HepG2 (cell line): ENCODE data around the gene SFXN1. TPM values are rescaled to one million over a fixed set of nuclear protein-coding genes. Genes with fewer than 3 reads are reported as not detected.

Source experiments
- AFF4 ChIP-seq: sonication (generic); formaldehyde crosslinking; IDR thresholded peaks from 2 replicates; pipeline ENCODE4 v1.4.0; 2020; ENCODE audit warnings: missing genetic modification reagents
- AKAP8 ChIP-seq: sonication (generic); formaldehyde crosslinking; IDR thresholded peaks from 2 replicates; pipeline ENCODE4 v1.5.1; 2020; ENCODE audit warnings: mild to moderate bottlenecking, missing genetic modification reagents
- ATF6 ChIP-seq: sonication (generic); formaldehyde crosslinking; conservative IDR thresholded peaks from 2 replicates; pipeline ENCODE4 v1.4.0; 2020; ENCODE audit warnings: missing genetic modification reagents
- CBX1 ChIP-seq: IDR thresholded peaks from one replicate; pipeline ENCODE4 v1.6.1; 2016; ENCODE audit warnings: antibody characterized with exemption, low read depth
- CBX5 ChIP-seq: sonication (generic); formaldehyde crosslinking; IDR thresholded peaks from 2 replicates; pipeline ENCODE4 v1.4.0; 2020; ENCODE audit warnings: missing genetic modification reagents, borderline replicate concordance
- CEBPG ChIP-seq: IDR thresholded peaks from 2 replicates; pipeline ENCODE4 v1.6.1; 2016
- KDM3A ChIP-seq: IDR thresholded peaks from 2 replicates; pipeline ENCODE4 v1.6.1; 2018; ENCODE audit warnings: low read depth, missing compliant biosample characterization
- POGK ChIP-seq: sonication (generic); formaldehyde crosslinking; conservative IDR thresholded peaks from 2 replicates; pipeline ENCODE4 v1.8.0; 2022; ENCODE audit warnings: mild to moderate bottlenecking, moderate library complexity, missing genetic modification reagents
- SATB2 ChIP-seq: sonication (generic); formaldehyde crosslinking; IDR thresholded peaks from 2 replicates; pipeline ENCODE4 v1.5.0; 2020; ENCODE audit warnings: missing genetic modification reagents
- ZBTB38 ChIP-seq: sonication (generic); formaldehyde crosslinking; IDR thresholded peaks from 2 replicates; pipeline ENCODE4 v1.5.1; 2020; ENCODE audit warnings: mild to moderate bottlenecking, missing genetic modification reagents
- ZNF138 ChIP-seq: sonication (generic); formaldehyde crosslinking; IDR thresholded peaks from 2 replicates; pipeline ENCODE4 v1.5.0; 2020; ENCODE audit warnings: mild to moderate bottlenecking, low read depth, missing genetic modification reagents
- ZNF317 ChIP-seq: sonication (generic); formaldehyde crosslinking; IDR thresholded peaks from 2 replicates; pipeline ENCODE4 v1.5.0; 2020; ENCODE audit warnings: mild to moderate bottlenecking, missing genetic modification reagents
- ZNF331 ChIP-seq: sonication (generic); formaldehyde crosslinking; IDR thresholded peaks from 2 replicates; pipeline ENCODE4 v1.4.0; 2020; ENCODE audit warnings: missing genetic modification reagents
- ZNF33B ChIP-seq: sonication (generic); formaldehyde crosslinking; IDR thresholded peaks from 2 replicates; pipeline ENCODE4 v1.5.1; 2020; ENCODE audit warnings: mild to moderate bottlenecking, missing genetic modification reagents
- ZNF773 ChIP-seq: sonication (generic); formaldehyde crosslinking; IDR thresholded peaks from 2 replicates; pipeline ENCODE4 v1.4.0; 2020; ENCODE audit warnings: missing genetic modification reagents, borderline replicate concordance
- ZNF883 ChIP-seq: sonication (generic); formaldehyde crosslinking; IDR thresholded peaks from 2 replicates; pipeline ENCODE4 v1.5.1; 2020; ENCODE audit warnings: mild to moderate bottlenecking, missing genetic modification reagents; ENCODE audit errors: not compliant biosample characterization
- polyA plus RNA-seq, 8 experiments: library from polyadenylated mRNA; depleted of rRNA in 3 of 8; stranded (reverse) in 7 of 8; unstranded in 1 of 8; fragments of >200 nt; fragmentation: Illumina TruSeq in 4 of 8; extraction: Trizol in 4 of 8; gene quantifications; 2 replicates each; pipeline versions ENCODE4 v1.2.1 to v1.2.3, GENCODE V29; 2011 to 2016; ENCODE audit warnings: low read depth in 4 of 8, missing spikeins in 1 of 8, mixed read lengths in 1 of 8; ENCODE audit not compliant: insufficient read depth in 1 of 8
- total RNA-seq, 5 experiments: library from RNA; depleted of rRNA; stranded (reverse); fragments of >200 nt; fragmentation: Illumina TruSeq; extraction: Trizol; gene quantifications; 2 replicates each; pipeline ENCODE4 v1.2.3, GENCODE V29; 2016; ENCODE audit warnings: low read depth in 1 of 5
- TF ChIP-seq, protein P1 (sequence below): sonication (generic); formaldehyde crosslinking; IDR thresholded peaks from 2 replicates; pipeline ENCODE4 v1.8.1; 2022; ENCODE audit warnings: mild to moderate bottlenecking, missing genetic modification reagents
- TF ChIP-seq, protein P2 (sequence below): sonication (generic); formaldehyde crosslinking; IDR thresholded peaks from 2 replicates; pipeline ENCODE4 v1.5.1; 2020; ENCODE audit warnings: missing genetic modification reagents, mild to moderate bottlenecking, borderline replicate concordance
- TF ChIP-seq, protein P3 (sequence below): sonication (generic); formaldehyde crosslinking; IDR thresholded peaks from 2 replicates; pipeline ENCODE4 v1.5.1; 2020; ENCODE audit warnings: mild to moderate bottlenecking, missing genetic modification reagents, moderate library complexity

Gene SFXN1
- total and polyA plus RNA-seq, 2 of the 13 experiments (the other 11 are each of a cell fraction or from before 2014, with no cell fraction given) = 122 to 135 TPM

- TF ChIP-seq, protein P1, sequence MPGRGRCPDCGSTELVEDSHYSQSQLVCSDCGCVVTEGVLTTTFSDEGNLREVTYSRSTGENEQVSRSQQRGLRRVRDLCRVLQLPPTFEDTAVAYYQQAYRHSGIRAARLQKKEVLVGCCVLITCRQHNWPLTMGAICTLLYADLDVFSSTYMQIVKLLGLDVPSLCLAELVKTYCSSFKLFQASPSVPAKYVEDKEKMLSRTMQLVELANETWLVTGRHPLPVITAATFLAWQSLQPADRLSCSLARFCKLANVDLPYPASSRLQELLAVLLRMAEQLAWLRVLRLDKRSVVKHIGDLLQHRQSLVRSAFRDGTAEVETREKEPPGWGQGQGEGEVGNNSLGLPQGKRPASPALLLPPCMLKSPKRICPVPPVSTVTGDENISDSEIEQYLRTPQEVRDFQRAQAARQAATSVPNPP = no peak
- no peak; the same call in 1 of the 2 replicates for TF ChIP-seq ZBTB38
- TF ChIP-seq, protein P2, sequence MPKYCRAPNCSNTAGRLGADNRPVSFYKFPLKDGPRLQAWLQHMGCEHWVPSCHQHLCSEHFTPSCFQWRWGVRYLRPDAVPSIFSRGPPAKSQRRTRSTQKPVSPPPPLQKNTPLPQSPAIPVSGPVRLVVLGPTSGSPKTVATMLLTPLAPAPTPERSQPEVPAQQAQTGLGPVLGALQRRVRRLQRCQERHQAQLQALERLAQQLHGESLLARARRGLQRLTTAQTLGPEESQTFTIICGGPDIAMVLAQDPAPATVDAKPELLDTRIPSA (CRISPR knock-in tag) = no peak
- no peak for TF ChIP-seq CEBPG (CRISPR knock-in tag)
- TF ChIP-seq AKAP8 (CRISPR knock-in tag) = peak; percentile 73
- no peak for TF ChIP-seq ATF6 (CRISPR knock-in tag)
- TF ChIP-seq ZNF33B = no peak
- no peak for TF ChIP-seq SATB2 (CRISPR knock-in tag)
- no peak for TF ChIP-seq CBX5 (CRISPR knock-in tag)
- TF ChIP-seq ZNF773 = no peak
- TF ChIP-seq ZNF138 (CRISPR knock-in tag) = no peak
- no peak for TF ChIP-seq ZNF317 (CRISPR knock-in tag)
- TF ChIP-seq ZNF883 (CRISPR knock-in tag) = peak; percentile 23
- no peak for TF ChIP-seq ZNF331 (CRISPR knock-in tag)
- no peak for TF ChIP-seq AFF4 (CRISPR knock-in tag)
- TF ChIP-seq, protein P3, sequence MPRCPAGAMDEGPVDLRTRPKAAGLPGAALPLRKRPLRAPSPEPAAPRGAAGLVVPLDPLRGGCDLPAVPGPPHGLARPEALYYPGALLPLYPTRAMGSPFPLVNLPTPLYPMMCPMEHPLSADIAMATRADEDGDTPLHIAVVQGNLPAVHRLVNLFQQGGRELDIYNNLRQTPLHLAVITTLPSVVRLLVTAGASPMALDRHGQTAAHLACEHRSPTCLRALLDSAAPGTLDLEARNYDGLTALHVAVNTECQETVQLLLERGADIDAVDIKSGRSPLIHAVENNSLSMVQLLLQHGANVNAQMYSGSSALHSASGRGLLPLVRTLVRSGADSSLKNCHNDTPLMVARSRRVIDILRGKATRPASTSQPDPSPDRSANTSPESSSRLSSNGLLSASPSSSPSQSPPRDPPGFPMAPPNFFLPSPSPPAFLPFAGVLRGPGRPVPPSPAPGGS (CRISPR knock-in tag) = 0 out of 2 replicates have a peak, but pooled peaks have one; percentile 73
- TF ChIP-seq KDM3A = 0 out of 2 replicates have a peak, but pooled peaks have one; percentile 13
- TF ChIP-seq POGK = no peak
- TF ChIP-seq CBX1 = no peak
These were observed at the start of gene SFXN1 (continued) for GRCh38 chr5:175478384-175479124.
